H1 (cell line): Measurements from ENCODE around the gene NSFL1C. TPM values are rescaled to one million over a fixed set of nuclear protein-coding genes. Genes with fewer than 3 reads are reported as not detected.

Experiments
- CTCF ChIA-PET: fragments of 300-600 bp; sonication (Branson Sonifier 250); formaldehyde crosslinking; loops from one replicate; lab custom pipeline; 2021; ENCODE audit not compliant: partially characterized antibody; lab: Charles Lee
- POLR2A ChIA-PET: fragments of 300-600 bp; sonication (Branson Sonifier 250); formaldehyde crosslinking; loops from one replicate; lab custom pipeline; 2021; ENCODE audit warnings: inconsistent platforms; ENCODE audit not compliant: partially characterized antibody; lab: Charles Lee
- DNase-seq, 2 experiments: peaks; one replicate each; pipeline versions ENCODE4 v3.0.0 to v3.0.0-alpha.2; 2010 to 2022; ENCODE audit warnings: low spot score in 2 of 2, low read depth in 1 of 2, mixed read lengths in 1 of 2
- FAIRE-seq: peaks from 2 replicates; lab custom pipeline; 2011; peaks lifted over from hg19 to GRCh38; lab: Jason Lieb, UNC
- H2AFZ ChIP-seq: 2 replicates; pipeline ENCODE4 v1.8.1; 2012; ENCODE audit warnings: low read length, inconsistent platforms
- H2AK5ac ChIP-seq: 2 replicates; pipeline ENCODE4 v1.6.1; 2013; ENCODE audit warnings: low read depth, low read length
- H2BK120ac ChIP-seq: replicated peaks from 2 replicates; pipeline ENCODE3; 2013; ENCODE audit warnings: low read depth, low read length, inconsistent platforms
- H2BK12ac ChIP-seq: 2 replicates; pipeline ENCODE4 v1.6.1; 2013; ENCODE audit warnings: low read depth, low read length
- H2BK15ac ChIP-seq: 2 replicates; pipeline ENCODE4 v1.6.1; 2013; ENCODE audit warnings: low read length
- H2BK20ac ChIP-seq: 2 replicates; pipeline ENCODE4 v1.6.1; 2013; ENCODE audit warnings: low read length
- H2BK5ac ChIP-seq: 2 replicates; pipeline ENCODE4 v1.6.1; 2013; ENCODE audit warnings: low read depth, low read length
- H3K14ac ChIP-seq: 2 replicates; pipeline ENCODE4 v1.6.1; 2013; ENCODE audit warnings: inconsistent platforms; ENCODE audit not compliant: insufficient read length
- H3K18ac ChIP-seq: 2 replicates; pipeline ENCODE4 v1.6.1; 2013; ENCODE audit warnings: low read length; ENCODE audit errors: extremely low read depth
- H3K23ac ChIP-seq: 2 replicates; pipeline ENCODE4 v1.6.1; 2013; ENCODE audit warnings: inconsistent platforms; ENCODE audit not compliant: insufficient read length
- H3K23me2 ChIP-seq: 2 replicates; pipeline ENCODE4 v1.6.1; 2013; ENCODE audit warnings: low read depth, low read length
- H3K27ac ChIP-seq: 2 replicates; pipeline ENCODE4 v1.6.1; 2011; ENCODE audit warnings: low read depth, low read length, inconsistent platforms
- H3K27me3 ChIP-seq, 4 experiments: replicated peaks in 1 of 4; 1 replicate in 1 of 4; 2 replicates in 3 of 4; pipeline versions ENCODE4 v1.6.1 to v1.8.1; 2011 to 2013; ENCODE audit warnings: low read length in 3 of 4, mild to moderate bottlenecking in 3 of 4, inconsistent platforms in 2 of 4, mixed read lengths in 2 of 4, moderate library complexity in 1 of 4; ENCODE audit not compliant: control insufficient read depth in 3 of 4, insufficient read depth in 3 of 4; ENCODE audit errors: extremely low read depth in 1 of 4
- H3K36me3 ChIP-seq, 4 experiments: 2 replicates each; pipeline versions ENCODE4 v1.6.1 to v1.8.1; 2011 to 2013; ENCODE audit warnings: mild to moderate bottlenecking in 4 of 4, low read length in 3 of 4, moderate library complexity in 2 of 4, control low read depth in 1 of 4, inconsistent platforms in 1 of 4; ENCODE audit not compliant: insufficient read depth in 4 of 4, control insufficient read depth in 2 of 4
- H3K4ac ChIP-seq: replicated peaks from 2 replicates; pipeline ENCODE3; 2013; ENCODE audit warnings: low read length, low read depth, mixed read lengths, inconsistent platforms; ENCODE audit not compliant: insufficient read length
- H3K4me1 ChIP-seq, 4 experiments: replicated peaks in 1 of 4; 1 replicate in 1 of 4; 2 replicates in 3 of 4; pipeline versions ENCODE4 v1.6.1 to v1.8.1; 2011 to 2013; ENCODE audit warnings: low read length in 3 of 4, inconsistent platforms in 2 of 4, mixed read lengths in 1 of 4; ENCODE audit not compliant: insufficient read depth in 4 of 4, control insufficient read depth in 3 of 4
- H3K4me2 ChIP-seq, 2 experiments: 2 replicates each; pipeline versions ENCODE4 v1.6.1 to v1.8.1; 2011 to 2013; ENCODE audit warnings: low read depth in 2 of 2, low read length in 2 of 2, control low read depth in 1 of 2, inconsistent platforms in 1 of 2, mild to moderate bottlenecking in 1 of 2; ENCODE audit not compliant: insufficient read depth in 1 of 2
- H3K4me3 ChIP-seq, 4 experiments: fragments of 200-600, 300-600 bp in 1 of 4; sonication (generic), shearing (Covaris generic), sonication (Bioruptor Twin) in 1 of 4; 2 replicates each; pipeline versions ENCODE4 v1.5.1 to v1.8.1; 2011 to 2016; ENCODE audit warnings: low read length in 4 of 4, low read depth in 3 of 4, control low read depth in 2 of 4, inconsistent platforms in 2 of 4, mild to moderate bottlenecking in 2 of 4, mixed read lengths in 1 of 4, moderate library complexity in 1 of 4; ENCODE audit not compliant: insufficient read depth in 2 of 4; ENCODE audit errors: extremely low read depth in 1 of 4
- H3K56ac ChIP-seq: replicated peaks from 2 replicates; pipeline ENCODE3; 2013; ENCODE audit warnings: low read depth, mild to moderate bottlenecking, mixed read lengths, low read length, inconsistent platforms; ENCODE audit not compliant: insufficient read length
- H3K79me1 ChIP-seq: 2 replicates; pipeline ENCODE4 v1.6.1; 2013; ENCODE audit warnings: low read depth, low read length, control low read depth
- H3K79me2 ChIP-seq, 2 experiments: 2 replicates each; pipeline versions ENCODE4 v1.6.1 to v1.8.1; 2012 to 2013; ENCODE audit warnings: low read length in 2 of 2, mild to moderate bottlenecking in 2 of 2, inconsistent platforms in 1 of 2; ENCODE audit not compliant: insufficient read depth in 2 of 2, control insufficient read depth in 1 of 2
- H3K9ac ChIP-seq, 4 experiments: replicated peaks in 1 of 4; 1 replicate in 1 of 4; 2 replicates in 3 of 4; pipeline versions ENCODE4 v1.6.1 to v1.8.1; 2011 to 2013; ENCODE audit warnings: low read depth in 3 of 4, low read length in 3 of 4, control low read depth in 2 of 4, mild to moderate bottlenecking in 2 of 4, moderate library complexity in 2 of 4, inconsistent platforms in 1 of 4; ENCODE audit errors: extremely low read depth in 1 of 4
- H3K9me3 ChIP-seq, 2 experiments: 2 replicates each; pipeline versions ENCODE4 v1.6.1 to v1.8.1; 2012 to 2013; ENCODE audit warnings: mild to moderate bottlenecking in 2 of 2, moderate library complexity in 2 of 2, control low read depth in 1 of 2, inconsistent platforms in 1 of 2, low read depth in 1 of 2, low read length in 1 of 2, mixed read lengths in 1 of 2; ENCODE audit not compliant: insufficient read depth in 2 of 2
- H4K20me1 ChIP-seq, 2 experiments: replicated peaks in 1 of 2; 2 replicates each; pipeline versions ENCODE3 to v1.8.1; 2011 to 2013; ENCODE audit warnings: inconsistent platforms in 2 of 2, low read length in 2 of 2, mild to moderate bottlenecking in 1 of 2; ENCODE audit not compliant: insufficient read depth in 2 of 2, control insufficient read depth in 1 of 2
- H4K5ac ChIP-seq: 2 replicates; pipeline ENCODE4 v1.6.1; 2013; ENCODE audit warnings: low read length, low read depth, mixed read lengths, inconsistent platforms; ENCODE audit not compliant: insufficient read length
- H4K8ac ChIP-seq: 2 replicates; pipeline ENCODE4 v1.8.0; 2013; ENCODE audit warnings: mild to moderate bottlenecking, moderate library complexity, low read length, inconsistent platforms; ENCODE audit not compliant: insufficient read depth; ENCODE audit errors: extremely low read depth
- H4K91ac ChIP-seq: replicated peaks from 2 replicates; pipeline ENCODE3; 2013; ENCODE audit warnings: low read length, mixed read lengths, inconsistent platforms; ENCODE audit not compliant: insufficient read length
- BACH1 ChIP-seq: IDR thresholded peaks from 2 replicates; pipeline ENCODE4 v1.6.1; 2012; ENCODE audit warnings: low read length, improper control_type of control experiment
- CREB1 ChIP-seq: IDR thresholded peaks from 2 replicates; pipeline ENCODE4 v1.6.1; 2012; ENCODE audit warnings: inconsistent platforms
- EZH2 ChIP-seq: fragments of 200-600 bp; sonication (generic); IDR thresholded peaks from 2 replicates; pipeline ENCODE4 v1.7.1; 2012; ENCODE audit warnings: low read depth, mild to moderate bottlenecking, moderate library complexity, low read length, inconsistent platforms; ENCODE audit not compliant: severe bottlenecking
- FOSL1 ChIP-seq: IDR thresholded peaks from 2 replicates; pipeline ENCODE4 v1.6.1; 2011; ENCODE audit warnings: mild to moderate bottlenecking, low read depth, low read length, moderate library complexity; ENCODE audit not compliant: insufficient read depth
- HDAC2 ChIP-seq, 2 experiments: fragments of 300-600 bp in 1 of 2; sonication (generic) in 1 of 2; IDR thresholded peaks; 2 replicates each; pipeline ENCODE4 v1.6.1; 2011 to 2012; ENCODE audit warnings: low read depth in 2 of 2, low read length in 2 of 2, mild to moderate bottlenecking in 2 of 2, moderate library complexity in 2 of 2, borderline replicate concordance in 1 of 2, inconsistent platforms in 1 of 2
- JUN ChIP-seq: IDR thresholded peaks from 2 replicates; pipeline ENCODE4 v1.6.1; 2011; ENCODE audit warnings: low read depth, mild to moderate bottlenecking, improper control_type of control experiment, low read length
- JUND ChIP-seq: IDR thresholded peaks from 2 replicates; pipeline ENCODE4 v1.6.1; 2011; ENCODE audit warnings: mild to moderate bottlenecking, improper control_type of control experiment, low read length
- POLR2A ChIP-seq, 2 experiments: IDR thresholded peaks; 1 replicate in 1 of 2; 2 replicates in 1 of 2; pipeline ENCODE4 v1.6.1; 2011; ENCODE audit warnings: low read depth in 2 of 2, low read length in 2 of 2, mild to moderate bottlenecking in 2 of 2; ENCODE audit errors: control extremely low read depth in 1 of 2
- RBBP5 ChIP-seq: IDR thresholded peaks from 2 replicates; pipeline ENCODE4 v1.7.1; 2012; ENCODE audit warnings: low read depth, mild to moderate bottlenecking, inconsistent platforms, low read length, moderate library complexity, borderline replicate concordance
- SAP30 ChIP-seq: fragments of 300-600 bp; sonication (generic); IDR thresholded peaks from 2 replicates; pipeline ENCODE4 v1.7.1; 2012; ENCODE audit warnings: low read length, moderate library complexity, mild to moderate bottlenecking, inconsistent platforms; ENCODE audit not compliant: insufficient read depth, insufficient replicate concordance
- SUZ12 ChIP-seq: fragments of 200-600 bp; sonication (generic); IDR thresholded peaks from 2 replicates; pipeline ENCODE4 v1.6.1; 2012; ENCODE audit warnings: mild to moderate bottlenecking, inconsistent platforms, low read length, moderate library complexity, mixed read lengths
- TAF7 ChIP-seq: optimal IDR thresholded peaks from 2 replicates; pipeline ENCODE3; 2011; ENCODE audit warnings: low read depth, mild to moderate bottlenecking, inconsistent platforms, low read length, moderate library complexity, borderline replicate concordance
- YY1 ChIP-seq: IDR thresholded peaks from 2 replicates; pipeline ENCODE4 v1.6.1; 2011; ENCODE audit warnings: low read depth, mild to moderate bottlenecking, low read length
- ZNF274 ChIP-seq: IDR thresholded peaks from 2 replicates; pipeline ENCODE4 v1.7.0; 2012; ENCODE audit warnings: low read length, borderline replicate concordance; ENCODE audit errors: extremely low read depth
- WGBS, 2 experiments: shearing (Covaris generic) in 1 of 2; methylation state at CpG; one replicate each; pipeline versions ENCODE4 v1.1.6 to v1.1.7; 2013 to 2015; ENCODE audit warnings: low lambda C conversion rate in 2 of 2, mixed read lengths in 2 of 2, inconsistent platforms in 1 of 2, low coverage in 1 of 2, missing lambda C conversion rate in 1 of 2; ENCODE audit not compliant: insufficient replicate concordance in 2 of 2, insufficient coverage in 1 of 2, insufficient read length in 1 of 2; ENCODE audit errors: extremely low coverage in 1 of 2, missing lambda C conversion rate in 1 of 2; 5-methylcytosine and 5-hydroxymethylcytosine counted together
- polyA plus RNA-seq, 7 experiments: library from polyadenylated mRNA; depleted of rRNA in 3 of 7; stranded (reverse) in 5 of 7; unstranded in 2 of 7; fragments of >200 nt in 5 of 7; fragments of 200-250 nt in 2 of 7; gene quantifications; 1 replicate in 5 of 7; 2 replicates in 1 of 7; 4 replicates in 1 of 7; pipeline versions ENCODE4 v1.2.1 to v1.2.3, GENCODE V29; 2011 to 2013; ENCODE audit warnings: missing spikeins in 2 of 7, mixed read lengths in 2 of 7
- total RNA-seq: library from RNA; stranded (reverse); fragmentation: NEBNext Ultra II Directional; extraction: Animal tissue kit (Norgen Biotek cat#: 25700); gene quantifications from 2 replicates; pipeline ENCODE4 v1.2.1, GENCODE V29; 2021

Gene NSFL1C
- total and polyA plus RNA-seq, 2 of the 8 experiments (the other 6 are each of a cell fraction or from before 2014, with no cell fraction given): 21.6 to 98.0 TPM

- Histone ChIP-seq H2AFZ (no peak overlapping the region), H3K18ac (no peak overlapping the region), H4K91ac (no peak overlapping the region), H3K9me3 (no peaks in the 10 kb centered on the region), H4K8ac (no peak overlapping the region), H3K36me3 (peaks cover 2 to 31% (median 25%) of the 10 kb centered on the region in 4 experiments; a peak in 7 of 8 replicates), H3K4me1 (peaks cover 0 to 8% (median 4%) of the 10 kb centered on the region in 4 experiments; a peak in 4 of 7 replicates), H3K4ac (no peak overlapping the region), H3K4me3 (no peak overlapping the region), H3K79me1 (peaks cover 11% of the 10 kb centered on the region), H3K4me2 (no peak overlapping the region), H3K14ac (no peak overlapping the region), H3K27ac (no peak overlapping the region), H3K23me2 (peaks cover 6% of the 10 kb centered on the region), H3K23ac (no peak overlapping the region), H4K20me1 (peaks cover 2 to 18% of the 10 kb centered on the region in 2 experiments), H4K5ac (no peak overlapping the region), H2BK12ac (no peak overlapping the region), H2AK5ac (no peak overlapping the region), H3K9ac (no peak overlapping the region), H3K79me2 (peaks cover 9 to 55% of the 10 kb centered on the region in 2 experiments; a peak in 3 of 4 replicates), H2BK120ac (no peak overlapping the region), H2BK5ac (no peak overlapping the region), H3K27me3 (no peaks in the 10 kb centered on the region), H3K56ac (no peak overlapping the region), H2BK20ac (no peak overlapping the region), H2BK15ac (no peak overlapping the region)
- FAIRE-seq: no peak
- ChIA-PET CTCF (interaction anchor here (2.1 kb wide), 1 partner anchor 42 kb away, joined by 10 read pairs; no protein-coding TSS in a partner anchor), POLR2A (interaction anchor here (1.4 to 1.5 kb wide), 2 partner anchors 9 to 34 kb away, joined by 3 read pairs; no protein-coding TSS in a partner anchor)
- WGBS, 2 experiments: 78% methylated on average over 3 of the region's 3 CpGs; no CpG with 5 or more reads in 1 of the 2 experiments
- peak in 1 of 2 experiments; percentile 26 for DNase-seq
- no peak for TF ChIP-seq YY1
- TF ChIP-seq POLR2A (IDR thresholded peaks at IDR 0.05; ENCODE audit: control extremely low read depth in 1 of 2, low read depth in 2 of 2, low read length in 2 of 2): no peak
- no peak for TF ChIP-seq CREB1
- TF ChIP-seq EZH2: no peak
- no peak for TF ChIP-seq JUN
- no peak for TF ChIP-seq SAP30
- TF ChIP-seq BACH1: no peak
- TF ChIP-seq SUZ12: no peak
- no peak for TF ChIP-seq TAF7
- no peak for TF ChIP-seq HDAC2 (IDR thresholded peaks at IDR 0.05; ENCODE audit: borderline replicate concordance in 1 of 2, low read depth in 2 of 2, low read length in 2 of 2)
- TF ChIP-seq RBBP5: no peak
- no peak for TF ChIP-seq FOSL1
- TF ChIP-seq ZNF274: no peak
- TF ChIP-seq JUND: no peak
Observed at GRCh38 chr20:1462001-1462400, 4.6 kb downstream of the NSFL1C start.
